Activated CD4-positive, CD25-positive, alpha-beta regulatory T cell treated with anti-CD3 and anti-CD28 coated beads, Interleukin-2, amount 50 U/mL, for 72 hours (primary cell): ENCODE results near the gene SS18.

ENCODE experiments used
- DNase-seq: peaks from one replicate; pipeline ENCODE4 v3.0.0; 2021

SS18 gene

DNA sequence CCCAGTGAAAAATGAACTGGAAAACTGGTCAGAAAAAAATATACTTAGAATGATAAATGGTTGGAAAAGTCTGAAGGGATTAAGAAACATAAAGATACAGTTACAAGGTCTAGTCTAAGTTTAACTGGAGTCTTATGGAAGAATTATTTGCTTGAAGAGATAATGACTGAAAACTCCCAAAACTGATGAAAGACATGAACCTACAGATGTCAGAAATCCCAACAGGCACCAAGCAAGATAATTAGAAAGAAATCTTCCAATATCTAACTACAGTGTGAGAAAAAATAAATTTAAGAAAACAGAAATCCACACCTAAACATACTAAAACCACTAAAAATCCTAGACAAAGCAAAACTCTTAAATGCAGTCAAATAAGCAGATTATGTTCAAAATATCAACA, 19.4 kb downstream of the SS18 start:
- DNase-seq, result no peak

DNA sequence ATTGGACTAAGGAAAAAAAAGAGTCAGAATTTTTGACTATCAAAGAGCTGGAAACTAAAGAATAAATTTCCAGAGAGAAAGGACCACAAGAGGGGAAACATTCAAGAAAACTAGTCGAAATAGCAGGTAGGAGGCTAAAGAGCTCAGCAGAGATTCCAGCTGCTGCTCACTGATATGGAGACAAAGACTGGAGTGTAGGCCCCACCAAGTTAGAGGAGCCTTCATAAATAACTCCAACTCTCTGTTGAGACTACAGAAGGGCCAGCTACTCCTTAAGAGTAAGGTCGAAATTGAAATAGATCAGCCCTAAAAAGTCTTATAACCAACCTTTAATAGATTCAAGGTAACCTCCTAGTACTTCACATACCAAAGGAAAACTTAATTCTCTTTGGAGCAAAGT, 31.1 kb downstream of the SS18 start:
- DNase-seq, result no peak

DNA sequence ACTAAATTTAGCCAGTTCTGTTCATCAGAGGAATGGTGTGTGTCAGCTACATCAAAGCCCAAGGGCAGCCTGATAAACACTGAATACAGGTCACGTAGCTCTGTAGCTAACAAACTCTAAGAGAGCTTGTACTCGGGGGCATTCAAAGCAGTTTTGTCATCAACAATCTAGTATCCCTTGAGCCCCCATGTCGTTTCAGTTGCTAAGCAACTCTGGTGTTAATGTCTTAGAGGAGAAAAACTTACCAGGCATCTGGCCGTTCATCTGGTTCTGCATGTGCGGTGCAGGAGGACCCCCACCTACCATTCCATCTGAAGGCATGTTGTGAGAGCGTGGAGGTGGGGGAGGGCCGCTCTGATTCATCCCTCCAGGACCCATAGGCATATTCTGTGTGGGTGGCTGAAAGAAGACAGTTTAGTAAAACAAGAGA, 33.1 kb downstream of the SS18 start:
- no peak for DNase-seq

DNA sequence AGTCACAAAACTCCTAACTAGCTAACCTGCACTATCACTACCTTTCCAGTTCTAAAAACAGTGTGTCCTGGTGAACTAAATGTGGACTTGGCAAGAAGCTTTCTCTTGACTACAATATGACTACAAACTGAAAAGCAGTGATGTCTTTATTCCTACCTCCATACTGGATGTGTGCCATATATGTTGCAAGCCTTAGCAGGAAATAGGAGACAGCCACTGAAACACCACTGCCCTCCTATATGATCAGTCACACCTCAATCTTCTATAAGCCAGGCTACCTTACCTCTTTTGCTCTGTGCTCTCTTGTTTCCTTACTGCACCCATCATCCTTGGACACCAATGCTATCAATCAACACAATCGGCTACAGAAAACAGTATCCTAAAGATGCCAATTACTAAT, 34.1 kb downstream of the SS18 start:
- no peak for DNase-seq

DNA sequence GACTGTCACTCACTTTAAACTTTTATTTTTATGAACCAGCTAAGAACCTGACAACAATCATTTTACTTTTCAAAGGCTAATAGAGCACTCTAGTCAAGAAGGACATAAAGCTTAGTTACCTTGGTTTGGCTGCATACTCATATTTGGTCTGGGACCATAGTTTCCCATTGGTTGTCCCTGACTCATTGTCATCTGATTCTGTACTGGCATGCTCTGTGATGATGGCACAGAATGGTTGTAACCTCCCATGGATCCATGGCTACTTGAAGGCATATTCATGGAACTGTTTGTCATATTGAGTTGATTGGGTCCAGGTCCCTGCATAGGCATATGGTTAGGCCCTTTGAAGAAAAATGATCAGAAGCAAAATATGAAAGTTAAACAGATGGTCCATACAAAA, 37.9 kb downstream of the SS18 start:
- no peak for DNase-seq

DNA sequence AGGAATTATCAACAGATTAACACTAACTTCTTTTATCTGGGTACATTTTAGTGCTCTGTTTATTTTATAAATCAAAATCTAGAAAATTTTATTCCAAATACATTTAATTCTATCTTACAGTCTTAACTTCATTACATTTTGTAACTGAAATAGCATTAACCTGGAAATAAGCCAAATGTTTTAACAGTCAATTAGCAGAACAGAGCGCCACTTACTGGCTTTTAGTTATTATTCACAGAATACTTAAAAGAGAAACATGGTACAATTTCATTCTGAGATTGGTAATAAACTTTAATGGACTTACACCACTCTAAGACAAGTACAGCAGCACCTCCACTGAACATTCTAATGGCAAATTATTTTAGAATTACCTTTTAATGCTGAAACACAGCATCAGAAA, 38.6 kb downstream of the SS18 start:
- DNase-seq, result no peak

DNA sequence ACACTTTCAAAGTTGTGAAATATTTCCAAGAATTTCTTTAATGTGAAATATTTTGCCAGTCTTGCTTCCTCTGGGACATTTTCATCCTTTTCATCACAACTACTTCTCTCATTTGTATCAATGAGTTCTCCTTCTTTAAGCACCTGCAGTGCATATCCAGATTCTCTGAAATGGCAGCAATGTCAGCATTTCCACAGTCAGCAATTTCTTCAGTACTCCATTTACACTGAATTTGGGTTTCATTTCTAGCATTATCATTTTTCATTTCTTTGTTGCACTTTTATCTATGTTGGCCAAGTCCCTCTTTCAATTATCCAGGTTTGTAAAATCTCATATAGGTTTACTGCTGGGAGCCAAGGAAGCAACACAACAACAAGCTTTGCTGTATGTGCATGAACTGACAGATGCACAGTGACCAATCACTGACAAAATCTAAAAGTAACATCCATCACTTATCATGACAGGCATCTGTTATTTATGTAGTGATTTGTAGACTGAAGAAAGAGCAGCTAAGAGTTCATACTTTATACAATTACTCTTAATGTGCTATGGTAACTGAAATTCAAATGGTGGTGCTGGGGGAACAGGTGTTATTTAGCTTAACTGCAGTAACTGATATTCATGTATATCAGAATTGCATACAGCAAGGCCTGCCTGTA, 43.9 kb downstream of the SS18 start:
- no peak for DNase-seq

DNA sequence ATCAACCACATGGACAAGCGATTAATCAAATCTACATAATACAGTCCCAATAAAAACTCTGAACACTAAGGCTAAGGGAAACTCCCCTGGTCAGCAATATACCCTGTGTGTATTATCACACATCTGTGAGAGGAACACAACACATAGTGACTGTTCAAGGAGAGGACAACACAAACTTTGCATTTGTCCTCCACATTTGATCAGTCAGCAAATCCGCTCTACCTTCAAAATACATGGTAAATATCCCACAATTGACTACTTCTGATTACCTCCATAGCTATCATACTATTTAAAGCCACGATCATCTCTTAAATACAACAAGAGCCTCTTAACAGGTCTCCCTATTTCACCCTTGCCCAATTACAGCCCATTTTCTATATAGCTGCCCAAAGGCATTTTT, 45.6 kb downstream of the SS18 start:
- DNase-seq, result no peak

DNA sequence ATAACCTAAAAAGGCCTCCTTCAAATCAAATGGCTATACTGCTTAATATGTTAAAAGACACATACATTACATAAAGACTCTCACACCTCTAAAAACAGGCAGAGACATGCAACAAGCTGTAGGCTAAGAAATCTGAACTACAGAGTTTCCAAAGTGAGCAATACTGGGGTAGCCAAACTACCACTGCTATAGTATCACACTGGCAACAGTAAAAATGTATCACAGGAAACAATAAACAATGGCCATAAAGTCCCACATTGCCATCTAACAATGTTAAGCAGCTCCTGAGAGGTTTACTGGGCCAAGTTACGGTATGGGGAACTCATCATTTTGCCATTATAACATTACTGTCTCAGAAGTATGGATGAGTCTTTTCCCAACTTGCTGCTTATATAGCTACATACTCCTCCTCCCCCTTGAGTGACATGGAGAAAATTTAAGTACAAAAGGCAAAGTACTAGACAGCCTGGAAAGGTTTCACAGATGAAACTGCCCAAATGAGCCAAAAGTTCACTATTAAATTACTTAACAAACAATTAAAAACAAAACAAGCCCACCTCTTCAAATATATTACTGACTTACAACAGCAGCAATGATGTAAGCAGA, 50.3 kb downstream of the SS18 start:
- DNase-seq, result no peak

DNA sequence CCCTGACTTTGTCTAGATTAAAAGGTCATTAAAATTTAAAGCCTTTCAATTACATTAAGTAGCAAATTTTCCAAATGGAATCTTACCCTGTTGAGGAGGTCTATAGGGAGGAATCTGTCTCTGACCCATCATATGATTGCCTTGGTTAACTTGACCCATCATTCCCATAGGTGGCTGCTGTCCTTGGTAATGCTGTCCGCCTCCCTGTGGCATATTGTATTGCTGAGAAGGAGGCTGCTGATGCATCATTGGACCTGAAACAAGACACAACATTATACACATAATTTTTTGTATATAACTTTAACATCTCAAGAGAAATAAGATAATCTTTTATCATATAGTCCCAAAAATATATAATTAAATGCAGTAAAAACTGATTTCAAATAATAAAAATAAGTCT, 51.2 kb downstream of the SS18 start:
- no peak for DNase-seq

DNA sequence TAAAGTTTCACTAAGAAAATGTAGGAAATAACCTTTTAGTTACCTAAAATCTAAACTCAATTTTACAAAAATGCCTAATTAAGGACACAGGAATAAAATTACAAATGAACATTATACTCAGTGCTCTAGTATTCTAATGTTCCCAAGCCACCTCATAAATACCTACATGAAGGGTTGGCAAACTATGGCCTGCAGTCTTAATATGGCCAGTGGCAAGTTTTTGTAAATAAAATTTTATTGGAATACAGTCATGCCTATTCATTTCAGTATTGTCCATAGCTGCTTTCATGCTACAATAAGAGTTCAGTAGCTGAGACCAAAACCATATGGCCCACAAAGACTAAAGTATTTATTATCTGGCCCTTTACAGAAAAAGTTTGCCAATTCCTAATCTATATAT, 53.8 kb downstream of the SS18 start:
- DNase-seq, result no peak

DNA sequence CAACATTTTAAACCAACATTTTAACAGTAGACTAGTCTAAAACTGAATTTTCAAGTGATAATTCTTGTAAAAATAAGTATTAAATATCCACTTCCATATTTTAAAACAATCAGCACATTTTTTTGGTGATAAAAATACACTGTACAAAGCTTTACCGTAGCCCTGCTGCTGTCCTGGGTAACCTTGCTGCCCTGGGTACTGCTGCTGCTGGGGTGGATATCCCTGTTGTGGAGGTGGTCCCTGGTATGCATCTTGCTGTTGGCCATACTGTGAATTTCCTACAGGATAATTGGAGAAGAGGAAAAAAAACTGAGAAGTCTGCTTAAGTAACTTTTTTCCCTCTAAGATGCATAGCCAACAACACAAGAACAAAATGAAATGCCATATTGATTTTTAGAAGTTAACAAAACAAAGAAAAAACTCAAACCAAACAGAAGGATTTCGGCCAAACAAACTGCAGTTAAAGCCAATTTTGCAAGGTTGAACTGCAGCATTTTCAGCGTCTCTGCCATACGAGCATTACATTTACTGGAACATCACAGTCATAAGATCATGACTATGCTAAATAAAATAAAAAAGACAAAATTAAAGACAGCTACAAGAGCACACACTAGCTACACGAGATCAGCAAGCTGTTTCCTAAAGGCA, 55.4 kb downstream of the SS18 start:
- DNase-seq, result no peak

DNA sequence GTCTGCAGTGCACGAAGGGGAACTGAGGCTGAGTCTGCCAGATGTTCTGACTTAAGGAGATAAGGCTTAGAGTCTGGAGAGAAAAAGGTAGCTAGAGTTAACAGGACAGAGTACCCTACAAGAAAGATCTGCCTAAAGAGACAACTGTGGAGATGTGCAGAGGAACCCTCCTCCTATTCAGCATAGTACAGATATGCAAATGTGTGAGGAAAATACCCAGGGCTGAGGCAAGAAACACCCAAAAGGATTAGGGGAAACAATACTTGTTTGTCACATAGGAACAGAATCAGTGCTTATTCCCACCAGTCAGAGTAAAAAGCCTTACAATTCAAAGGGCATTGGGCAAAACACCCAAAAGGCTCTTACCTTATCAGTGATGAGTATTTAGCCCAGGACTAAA, 67.8 kb downstream of the SS18 start:
- DNase-seq, result no peak

DNA sequence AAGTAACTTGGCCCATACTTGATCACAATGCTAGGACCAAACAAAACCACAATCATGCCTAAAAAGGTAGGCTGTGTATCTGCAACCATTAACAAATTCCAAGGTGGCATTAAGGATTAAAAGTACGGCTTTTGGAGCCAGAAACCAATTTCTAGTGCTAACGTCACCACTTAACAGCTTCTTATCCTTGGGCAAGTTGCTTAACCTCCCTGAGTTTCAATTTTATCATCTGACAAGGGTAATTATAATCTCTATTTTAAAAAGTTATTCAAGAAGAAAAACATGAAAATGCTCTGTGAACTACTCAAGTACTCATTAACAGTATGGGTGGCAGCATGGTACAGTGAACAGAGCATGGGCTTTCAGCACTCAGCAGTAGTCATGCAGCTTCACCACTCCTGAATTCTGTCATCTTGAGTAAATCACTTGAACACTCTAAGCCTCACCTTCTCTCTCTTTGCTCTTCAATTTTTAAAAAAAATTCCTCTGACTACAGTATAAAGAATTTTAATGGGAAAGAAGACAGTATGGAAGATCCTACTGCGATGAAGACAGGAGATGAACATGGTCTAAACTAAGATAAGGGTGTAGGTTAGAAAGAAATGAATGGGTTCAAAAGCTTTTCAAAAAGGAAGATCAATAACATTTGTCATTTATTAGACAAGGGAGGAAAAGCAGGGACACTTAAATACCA, 69.2 kb downstream of the SS18 start:
- no peak for DNase-seq

DNA sequence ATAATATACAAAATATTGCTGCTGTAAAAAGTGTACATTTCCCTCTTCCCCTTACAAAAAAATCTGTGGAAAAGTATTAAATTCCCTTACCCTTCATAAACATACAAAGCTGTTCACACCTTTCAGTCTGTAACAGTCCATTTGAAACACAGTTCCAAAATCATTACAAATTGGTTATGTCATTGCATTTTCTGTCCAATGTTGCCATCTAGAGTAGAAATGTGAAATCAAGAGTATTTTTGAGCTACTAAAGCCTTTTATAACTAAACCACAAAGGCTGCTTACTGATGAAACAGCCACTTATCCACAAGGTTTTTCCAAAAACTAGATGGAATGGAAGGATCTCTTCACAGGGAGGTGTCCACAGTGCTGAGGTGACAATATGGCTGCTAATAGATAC, 72.5 kb downstream of the SS18 start:
- DNase-seq, result no peak

DNA sequence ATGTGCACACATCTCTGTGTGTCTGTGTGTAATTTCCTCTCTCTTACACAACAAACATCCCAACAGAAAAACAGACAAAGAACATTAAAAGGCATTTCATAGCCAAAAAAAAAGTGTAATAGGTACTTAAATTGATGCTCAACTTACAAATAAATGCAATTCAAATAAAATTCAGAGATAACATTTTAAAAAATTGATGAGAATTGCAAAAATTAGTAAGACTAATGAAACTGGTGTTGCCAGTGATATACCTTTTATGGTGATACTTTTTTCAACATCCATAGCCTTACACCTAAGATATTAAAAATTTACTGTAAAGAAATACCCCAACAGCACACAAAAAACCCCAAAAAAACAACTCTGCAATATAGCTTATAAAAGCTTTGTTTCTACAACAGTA, 76.0 kb downstream of the SS18 start:
- no peak for DNase-seq

DNA sequence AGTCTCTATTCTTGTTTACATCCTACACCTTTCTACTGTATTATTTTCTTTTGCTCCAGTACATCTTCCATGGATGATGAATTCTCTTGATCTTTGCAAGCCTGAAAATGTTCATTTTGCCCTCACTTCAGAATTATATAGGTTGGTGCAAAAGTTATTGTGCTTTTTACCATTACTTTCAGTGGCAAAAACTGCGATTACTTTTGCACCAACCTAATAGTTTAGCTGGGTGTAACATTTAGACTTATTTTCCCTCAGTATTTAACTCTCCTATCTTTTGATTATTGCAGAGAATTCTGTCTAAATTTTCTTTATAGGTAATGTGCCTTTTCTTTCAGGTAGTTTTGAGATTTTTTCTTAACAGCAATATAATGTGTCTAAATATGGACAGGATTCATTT, 81.8 kb downstream of the SS18 start:
- DNase-seq, result no peak

DNA sequence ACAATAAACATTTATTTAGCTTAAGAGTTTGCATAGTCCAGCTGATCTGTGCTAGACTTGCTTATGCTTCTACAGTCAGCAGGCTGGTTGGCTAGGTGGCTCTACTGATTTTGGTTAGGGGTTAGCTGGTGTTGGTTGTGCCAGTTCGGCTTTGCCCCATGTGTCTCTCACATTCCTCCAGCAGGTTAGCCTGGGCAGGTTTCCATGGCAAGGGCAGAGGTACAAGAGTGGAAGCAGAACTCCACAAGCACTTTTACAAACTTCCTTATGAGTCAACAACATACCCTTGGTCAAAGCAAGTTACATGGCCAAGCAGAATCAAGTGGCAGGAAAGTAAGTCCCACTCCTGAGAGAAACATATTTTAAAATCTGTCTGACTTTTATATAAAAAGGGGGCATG, 82.3 kb downstream of the SS18 start:
- no peak for DNase-seq

DNA sequence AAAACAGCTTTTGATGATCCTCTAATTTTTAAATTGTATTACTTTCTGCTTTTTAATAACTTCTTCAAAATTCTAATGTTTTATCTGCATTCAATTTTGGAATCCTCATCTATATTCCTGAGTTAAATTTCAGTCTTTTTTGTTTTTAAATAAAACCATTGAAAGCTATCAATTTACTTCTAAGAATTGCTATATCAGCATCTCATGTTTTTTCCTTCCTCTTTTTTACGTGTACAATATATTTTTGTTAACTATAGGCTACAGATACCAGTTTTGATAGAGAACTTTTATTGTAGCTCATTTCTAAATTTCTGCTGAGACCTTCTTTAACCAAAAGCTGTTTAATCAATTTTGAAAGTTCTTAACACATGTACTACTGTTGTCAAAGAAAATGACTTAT, 84.5 kb downstream of the SS18 start:
- DNase-seq, result no peak

DNA sequence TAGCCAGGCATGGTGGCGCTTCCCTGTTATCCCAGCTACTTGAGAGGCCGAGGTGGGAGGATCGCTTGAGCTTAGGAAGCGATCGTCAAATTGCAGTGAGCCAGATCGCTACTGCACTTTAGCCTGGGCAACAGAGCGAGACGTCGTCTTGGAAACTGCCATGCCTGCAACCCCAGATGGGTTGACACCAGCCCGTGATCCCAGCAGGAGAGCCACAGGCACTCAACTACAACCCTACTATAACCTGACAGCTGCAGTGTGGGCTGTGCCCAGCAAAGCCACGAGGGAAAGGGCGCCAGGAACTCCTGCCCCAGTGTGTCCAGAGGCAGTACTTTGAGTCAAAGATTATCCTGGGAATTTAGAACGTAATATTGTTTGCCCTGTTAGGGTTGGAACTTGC, 85.6 kb downstream of the SS18 start:
- DNase-seq, result no peak

DNA sequence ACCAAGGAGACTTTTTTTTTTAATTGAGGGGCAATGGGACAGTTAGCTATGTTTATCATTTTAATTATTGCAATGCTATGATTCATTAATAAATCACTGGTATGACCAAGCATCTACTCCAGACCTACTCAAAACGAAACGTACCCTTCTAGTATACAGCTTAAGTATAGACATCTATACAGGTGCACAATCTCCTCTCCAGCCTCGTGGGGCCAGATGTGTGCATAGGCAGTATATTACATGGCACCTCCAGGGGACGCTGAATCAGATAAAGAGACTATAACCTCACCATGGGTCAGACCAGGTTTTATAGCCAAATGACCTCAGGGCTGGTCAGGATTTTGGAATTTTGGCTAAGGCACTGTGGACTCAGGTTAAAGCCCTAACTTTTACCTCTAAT, 86.6 kb downstream of the SS18 start:
- DNase-seq, result no peak

DNA sequence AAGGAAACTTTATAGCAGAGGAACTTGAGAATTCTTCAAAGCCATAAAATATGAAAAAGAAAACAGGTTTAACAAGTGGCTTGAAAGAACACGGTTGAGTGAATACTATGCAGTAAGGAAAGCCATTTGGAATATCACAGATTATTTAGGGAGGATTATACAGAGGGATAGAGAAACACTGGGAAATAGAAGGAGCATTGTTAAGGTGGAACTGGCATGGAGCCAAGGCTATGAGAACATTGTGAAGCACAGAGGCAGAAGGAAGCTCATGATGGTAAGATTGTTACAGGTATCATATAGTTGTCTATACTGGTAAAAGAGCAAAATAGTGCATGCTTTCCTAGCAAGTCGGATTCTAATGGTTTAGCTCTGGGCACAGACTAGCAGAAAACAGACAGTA, 87.1 kb downstream of the SS18 start:
- no peak for DNase-seq

DNA sequence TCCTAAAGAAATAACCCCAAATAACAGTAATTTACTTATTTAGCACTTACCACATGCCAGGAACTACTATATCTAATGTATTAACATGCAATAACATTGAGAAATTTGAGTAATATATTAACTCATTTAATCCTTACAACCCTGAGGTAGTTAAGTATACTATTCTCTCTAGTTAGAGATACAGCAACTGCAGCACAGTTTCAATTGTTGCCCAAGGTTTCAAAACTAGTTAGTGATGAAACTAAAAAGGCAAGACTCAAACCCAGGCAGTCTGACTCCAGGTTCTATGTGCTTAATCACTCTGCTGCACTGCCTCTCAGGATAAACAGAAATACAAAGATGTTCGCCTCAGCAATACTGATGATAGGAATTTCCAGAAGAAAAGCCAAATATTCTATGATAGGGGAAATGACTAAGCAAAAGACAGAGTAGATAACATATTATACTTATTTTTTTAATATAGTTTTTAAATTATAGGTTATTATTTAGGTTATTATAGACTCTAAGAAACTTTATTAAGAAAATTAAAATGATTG, 88.0 kb downstream of the SS18 start:
- no peak for DNase-seq

DNA sequence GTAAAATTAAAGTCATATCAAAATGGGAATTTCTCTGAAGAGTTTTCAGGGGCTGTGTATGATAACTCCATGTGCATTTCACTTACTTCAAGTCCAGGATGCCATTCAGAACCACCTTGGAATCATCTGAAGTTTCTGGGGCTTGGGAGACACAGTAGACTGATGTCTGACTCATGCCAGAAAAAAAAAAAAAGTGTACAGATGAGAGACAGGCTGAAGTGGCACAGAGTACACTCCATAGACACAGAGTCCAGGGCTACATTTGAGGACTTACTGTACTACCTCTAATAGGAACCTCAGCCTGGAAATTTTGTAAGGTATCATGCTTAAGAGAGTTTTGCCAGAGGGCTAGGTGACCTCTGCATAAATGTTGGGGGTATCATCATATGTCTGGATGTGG, 92.0 kb downstream of the SS18 start:
- DNase-seq, result no peak
